Stimulated activated CD4-positive, alpha-beta T cell treated with anti-CD3 and anti-CD28 coated beads, TNF-alpha, amount 100 ng/mL, for 48 hours (primary cell): Measurements from ENCODE around the gene VPS37C.
"Not testable (repeated sequence)": the region's sequence is repeated elsewhere in the genome, so short reads cannot be mapped to it uniquely, and the experiment has no call there.

ENCODE experiments used
- DNase-seq, 3 donors: peaks; one replicate each; pipeline ENCODE4 v3.0.0-alpha.2; 2020; ENCODE audit warnings: low read depth in 3 of 3

VPS37C gene

GRCh38 chr11:61095021-61095420 is 66.2 kb downstream of the VPS37C start:
- no peak for DNase-seq

DNA sequence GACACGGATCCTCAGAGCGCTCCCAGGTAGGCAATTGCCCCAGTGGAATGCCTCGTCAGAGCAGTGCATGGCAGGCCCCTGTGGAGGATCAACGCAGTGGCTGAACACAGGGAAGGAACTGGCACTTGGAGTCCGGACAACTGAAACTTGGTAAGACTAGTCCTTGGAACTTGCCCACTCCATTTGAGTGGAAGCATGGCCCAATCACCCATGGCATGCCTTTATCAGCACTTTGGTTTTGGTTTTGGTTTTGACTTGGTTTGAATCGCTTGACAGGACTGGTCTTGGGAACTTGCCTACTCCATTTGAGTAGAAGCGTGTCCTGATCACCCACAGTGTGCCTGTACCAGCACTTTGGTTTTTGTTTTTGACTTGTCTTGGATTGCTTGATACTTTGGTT is 67.1 kb downstream of the VPS37C start:
- DNase-seq, result not testable (repeated sequence)

DNA sequence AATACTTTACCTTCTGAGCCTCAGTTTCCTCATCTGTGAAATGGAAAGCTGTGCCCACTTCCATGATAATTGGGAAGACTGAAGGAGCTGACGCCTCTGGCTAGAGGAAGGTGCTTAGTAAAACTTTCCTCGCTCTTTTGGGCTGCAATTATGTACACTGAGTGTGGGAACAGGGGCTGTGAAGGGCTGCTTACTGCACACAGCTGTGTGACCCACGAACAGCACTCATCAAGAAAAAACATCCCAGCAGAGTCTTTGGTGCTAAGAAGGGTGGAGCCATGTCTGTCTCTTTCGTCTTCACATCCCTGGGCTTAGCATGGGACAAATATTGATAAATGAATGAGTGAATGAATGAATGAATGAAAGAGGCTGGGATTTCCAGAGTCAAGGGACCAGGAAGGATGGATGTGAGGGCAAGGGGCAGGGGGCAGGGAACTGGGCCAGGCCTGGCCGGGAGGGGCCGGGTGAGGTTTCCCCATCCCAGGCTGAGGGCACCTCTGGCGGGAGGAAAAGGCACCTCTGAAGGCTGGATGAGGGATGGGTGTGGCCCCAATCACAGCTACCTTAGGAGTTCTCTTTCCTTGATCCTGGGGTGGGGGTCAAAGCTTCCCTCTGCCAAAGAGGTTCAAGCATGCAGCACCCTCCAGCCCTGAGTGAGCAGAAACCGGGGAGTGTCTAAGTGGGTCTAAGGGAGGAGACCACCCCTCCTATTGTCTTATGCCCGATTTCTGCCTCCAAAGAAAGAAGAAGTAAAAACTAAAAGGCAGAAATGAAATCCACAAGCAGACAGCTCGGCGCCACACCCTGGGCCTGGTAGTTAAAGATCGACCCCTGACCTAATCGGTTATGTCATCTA is 68.1 kb downstream of the VPS37C start:
- DNase-seq, result no peak

DNA sequence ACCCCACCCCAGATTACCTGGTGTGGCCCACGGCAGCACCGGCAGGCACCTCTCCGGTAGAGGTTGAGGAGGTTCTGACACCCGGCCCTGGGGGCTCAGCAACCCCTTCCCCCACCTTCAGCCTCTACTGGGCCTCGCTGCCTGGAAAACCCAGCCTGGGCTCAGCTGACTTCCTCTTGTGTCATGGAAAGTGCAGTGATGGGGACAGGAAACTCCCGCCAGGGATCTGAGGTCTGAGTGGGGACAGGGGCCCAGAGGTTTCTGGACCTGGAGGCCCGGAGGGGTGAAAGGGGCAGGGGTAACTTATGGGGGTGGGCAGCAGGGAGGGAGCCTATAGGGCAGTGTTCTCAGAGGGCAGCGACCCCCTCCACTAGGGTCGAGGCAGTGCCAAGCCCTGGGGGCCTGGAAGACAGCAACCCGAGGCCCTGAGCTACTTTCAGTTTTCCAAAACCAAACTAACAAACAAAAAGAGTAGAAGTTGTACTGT is 68.9 kb downstream of the VPS37C start:
- DNase-seq, result peak in 1 of 3 donors; percentile 46

DNA sequence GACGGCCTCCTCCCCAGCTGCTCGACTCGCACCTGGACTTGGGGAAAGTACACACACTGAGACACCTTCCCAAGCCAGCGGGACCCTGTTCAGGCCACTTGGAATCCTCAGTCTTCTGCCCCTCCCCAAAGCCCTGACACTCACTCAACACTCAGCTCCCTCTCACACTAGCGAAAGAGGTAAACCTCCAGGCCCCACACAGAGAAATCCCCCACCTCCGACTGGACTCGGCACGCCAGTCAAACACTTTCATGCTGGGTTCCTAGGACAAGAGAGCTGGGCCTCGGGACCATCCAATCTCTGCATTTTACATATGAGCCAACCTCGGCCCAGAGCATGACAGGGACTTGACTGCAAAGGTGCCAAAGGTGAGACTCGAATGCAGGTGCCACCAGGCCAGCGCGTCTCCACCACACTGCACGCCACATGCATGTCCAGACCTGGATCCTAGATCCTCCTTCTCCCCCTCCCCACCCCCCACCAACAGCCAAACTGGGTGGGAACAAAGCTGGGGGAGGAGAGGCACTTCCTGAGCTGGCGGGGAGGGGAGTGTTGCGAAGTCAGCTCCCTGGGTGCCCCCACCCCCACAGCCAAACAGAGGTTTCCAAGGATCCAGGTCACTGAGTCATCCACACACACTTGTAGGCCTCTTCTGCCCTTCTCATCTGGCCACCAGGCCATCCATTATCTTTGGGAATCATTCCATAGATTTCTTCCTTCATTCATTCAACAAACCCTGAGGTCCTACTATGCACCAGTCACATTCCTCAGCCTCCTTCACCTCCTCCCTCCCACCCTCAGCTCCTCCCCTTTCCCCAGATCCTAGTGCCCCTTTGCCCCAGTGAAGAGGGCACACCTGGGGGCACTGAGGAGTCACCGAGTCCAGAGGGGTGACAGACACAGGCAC is 69.6 kb downstream of the VPS37C start:
- peak in 1 of 3 donors; percentile 40 for DNase-seq

DNA sequence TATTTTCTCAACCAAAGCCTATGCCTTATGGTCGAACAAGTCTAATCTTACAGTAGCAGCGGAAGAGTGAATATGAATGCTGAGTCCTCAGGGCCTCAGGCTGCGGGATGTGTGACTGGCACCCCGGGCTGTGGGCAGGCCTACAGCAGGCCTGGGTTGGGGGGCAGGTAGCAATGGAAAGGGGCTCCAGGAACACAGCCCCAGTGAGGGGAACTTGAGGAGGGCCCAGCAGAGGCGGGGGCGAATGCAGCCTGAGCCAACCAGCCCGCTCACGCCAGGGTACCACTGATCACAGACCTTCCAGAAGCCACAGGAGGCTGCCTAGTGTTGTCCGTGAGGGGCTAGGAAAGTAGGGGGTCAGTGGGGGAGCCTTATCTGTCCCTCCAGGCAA is 70.2 kb downstream of the VPS37C start:
- DNase-seq, result no peak

- DNase-seq, result no peak
Observed at GRCh38 chr11:61090521-61090920, 70.7 kb downstream of the VPS37C start.

DNA sequence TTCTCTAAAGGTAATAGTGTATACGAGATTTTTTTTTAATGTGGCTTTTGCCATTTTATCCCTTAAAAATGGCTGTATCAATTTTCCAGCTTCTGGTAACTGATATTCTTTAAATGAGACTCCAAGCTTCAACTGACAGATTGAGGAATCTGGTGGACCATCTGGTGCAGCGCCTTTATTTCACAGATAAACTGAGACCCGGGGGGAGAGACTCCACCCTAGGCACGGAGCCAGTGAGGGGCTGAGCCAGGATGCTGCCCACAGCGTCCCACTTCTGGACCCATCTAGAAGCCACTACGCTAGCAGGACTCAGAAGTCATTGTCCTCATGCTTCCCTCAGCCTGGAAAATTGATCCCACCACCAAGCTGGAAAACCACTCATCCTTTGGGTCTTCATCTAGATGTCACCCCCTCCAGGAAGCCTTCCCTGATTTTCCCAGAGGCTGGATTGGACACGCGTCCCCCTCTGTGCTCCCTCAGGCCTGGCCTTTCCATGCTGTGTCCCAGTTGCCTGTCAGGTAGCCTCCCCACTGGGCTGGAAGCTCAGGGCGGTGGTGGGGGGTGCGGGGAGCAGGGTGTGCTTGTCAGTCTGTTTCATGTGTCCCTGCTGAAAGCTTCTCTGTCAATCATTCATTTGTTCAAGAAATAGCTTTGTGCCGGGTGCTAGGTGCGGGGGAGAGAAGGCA is 71.3 kb downstream of the VPS37C start:
- DNase-seq, result no peak

- DNase-seq, result no peak
Observed at GRCh38 chr11:61087426-61088119, 73.7 kb downstream of the VPS37C start.

GRCh38 chr11:61083601-61084147 is 77.6 kb downstream of the VPS37C start:
- peak in 1 of 3 donors; percentile 55 for DNase-seq

DNA sequence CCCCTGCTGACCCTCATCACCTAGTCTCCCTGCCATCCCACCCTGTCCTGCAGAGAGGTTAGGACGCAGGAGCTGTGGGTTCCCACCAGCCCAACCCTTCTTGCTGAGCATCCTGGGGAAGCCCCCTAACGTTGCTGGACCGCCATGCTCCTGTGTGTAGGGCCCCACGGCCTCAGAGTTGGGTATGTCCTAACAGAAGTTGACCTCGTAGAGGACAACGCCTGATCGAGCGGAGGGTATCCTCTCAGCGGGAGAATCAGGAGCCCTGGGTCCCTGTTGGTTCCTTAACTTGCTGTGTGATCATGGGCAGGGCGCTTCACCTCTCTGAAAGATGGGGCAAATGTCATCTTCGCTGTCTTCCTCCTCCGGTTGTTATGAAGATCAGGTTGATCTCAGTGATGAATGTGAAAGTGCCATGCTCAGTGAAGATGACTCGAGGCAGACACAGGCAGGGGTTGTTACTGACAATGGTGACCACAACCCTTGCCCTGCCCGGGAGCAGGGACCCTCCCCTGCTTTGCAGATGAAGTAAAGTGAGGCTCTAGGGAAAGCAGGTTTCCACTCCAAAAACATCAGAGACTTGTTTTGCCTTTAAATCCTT is 78.2 kb downstream of the VPS37C start:
- DNase-seq, result peak in 1 of 3 donors; percentile 45

DNA sequence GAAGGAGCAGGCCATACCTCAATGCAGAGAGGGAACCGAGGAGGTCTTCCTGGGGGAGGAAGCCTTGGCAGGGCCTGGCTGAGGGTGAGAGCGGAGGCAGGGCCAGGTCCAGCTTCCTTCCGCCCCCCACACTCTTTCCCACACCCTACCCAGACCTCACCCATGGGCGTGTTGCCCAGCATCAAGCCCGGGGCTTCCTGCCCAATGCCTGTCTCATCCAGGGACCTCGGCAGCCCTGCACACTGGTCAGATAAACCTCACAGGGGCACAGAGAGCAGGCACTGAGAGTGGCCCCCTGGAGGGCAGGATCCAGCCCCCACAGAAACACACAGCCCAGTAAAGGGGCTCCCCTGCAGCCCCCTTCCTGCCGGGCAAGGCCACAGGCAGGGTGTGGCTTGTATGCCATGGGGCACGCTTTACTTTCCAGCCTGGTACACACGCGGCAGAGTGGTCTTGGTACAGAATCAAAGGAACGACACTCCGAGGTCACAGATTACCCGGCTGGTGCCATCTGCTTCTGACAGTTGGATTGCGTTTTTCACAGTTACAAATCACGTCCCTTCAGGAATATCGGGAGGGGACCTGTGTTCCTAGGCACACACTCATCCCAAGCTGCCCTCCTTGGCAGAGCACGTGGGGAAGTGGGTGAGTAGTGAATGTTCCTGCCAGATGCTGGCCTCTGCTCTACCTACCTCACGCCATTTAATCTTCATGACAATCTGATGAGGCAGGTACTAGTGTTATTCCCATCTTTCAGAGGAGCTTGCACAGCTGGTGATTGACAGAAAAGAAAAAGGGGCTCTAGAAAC is 79.0 kb downstream of the VPS37C start:
- no peak for DNase-seq

DNA sequence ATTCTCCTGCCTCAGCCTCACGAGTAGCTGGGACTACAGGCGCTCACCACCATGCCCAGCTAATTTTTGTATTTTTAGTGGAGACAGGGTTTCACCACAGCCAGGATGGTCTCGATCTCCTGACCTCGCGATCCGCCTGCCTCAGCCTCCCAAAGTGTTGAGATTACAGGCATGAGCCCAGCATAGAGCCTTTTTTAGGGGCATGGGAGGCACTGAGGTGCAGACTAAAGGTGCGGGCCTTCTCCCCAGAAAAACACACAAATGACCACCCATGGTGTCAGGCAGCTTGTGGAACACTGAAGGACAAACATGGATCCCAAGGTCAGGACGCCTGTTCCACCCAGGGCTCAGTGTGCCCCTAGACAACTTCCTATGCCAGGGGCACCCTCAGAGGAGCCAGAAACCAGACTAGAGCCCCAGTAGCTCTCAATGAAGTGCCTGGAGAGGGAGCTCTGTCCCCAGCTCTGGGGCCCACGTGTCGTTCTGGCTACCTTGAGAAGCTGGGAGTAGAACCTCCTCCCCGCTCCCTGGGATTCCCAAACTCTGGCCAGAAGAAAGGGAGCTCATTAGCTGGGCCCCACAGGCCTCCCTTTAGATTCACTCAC is 80.1 kb downstream of the VPS37C start:
- DNase-seq, result no peak

GRCh38 chr11:61080526-61080925 is 80.7 kb downstream of the VPS37C start:
- DNase-seq, result no peak
